Measurements from ENCODE around the gene IGFL4. TPM values are rescaled to one million over a fixed set of nuclear protein-coding genes. Genes with fewer than 3 reads are reported as not detected.

The IGFL4 gene
- total and polyA plus RNA-seq, 3 donors from 2014 or later = 0.37 to 0.79 (median 0.56) TPM

DNA sequence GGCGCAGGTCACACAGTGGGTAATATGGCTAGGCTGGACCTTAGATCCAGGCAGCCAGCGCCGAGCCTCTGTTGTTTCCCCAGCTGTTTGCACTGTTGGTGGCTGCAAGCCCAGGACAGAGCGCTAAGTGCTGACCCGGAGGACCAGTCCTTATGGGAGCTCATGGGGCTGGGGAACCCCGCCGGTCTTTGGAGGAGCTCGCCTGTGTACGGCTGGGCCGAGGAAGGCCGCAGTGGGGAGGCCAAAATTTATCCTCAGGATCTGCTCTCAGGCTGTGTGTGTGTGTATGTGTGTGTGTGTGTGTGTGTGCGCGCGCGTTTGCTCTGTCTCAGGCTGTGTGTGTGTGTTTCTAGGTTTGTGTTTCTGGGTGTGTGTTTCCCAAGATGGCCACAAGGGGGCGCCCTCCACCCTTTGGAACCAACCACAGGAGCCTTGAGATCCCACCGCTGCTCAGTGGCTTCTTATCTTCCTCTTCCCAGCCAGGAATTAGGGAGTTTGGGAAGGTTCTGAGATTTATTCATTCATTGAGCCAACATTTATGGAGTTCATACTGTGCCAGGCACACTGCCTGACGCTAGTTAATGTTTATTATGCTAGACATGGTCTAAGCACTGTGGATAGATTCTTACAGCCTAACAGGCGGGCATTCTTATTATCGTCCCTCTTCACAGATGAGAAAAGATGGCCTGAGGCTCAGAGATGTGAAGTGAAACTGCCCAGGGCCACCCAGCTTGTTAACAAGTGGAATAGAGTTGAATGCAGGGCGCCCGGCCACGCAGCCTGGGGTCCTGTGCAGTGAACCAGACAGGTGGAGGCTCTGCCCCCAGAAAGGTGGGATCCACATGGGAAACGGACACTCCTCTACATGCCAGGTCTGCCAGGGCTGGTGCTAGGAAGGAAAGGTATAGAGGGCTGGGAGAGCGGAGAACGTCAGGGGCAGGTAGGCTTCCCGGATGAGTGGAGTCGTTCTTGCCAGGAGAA, 31.0 kb downstream of the IGFL4 start:
- Histone ChIP-seq H3K9me3 (no peaks in the 10 kb centered on the region), H3K36me3 (ENCODE audit: low read depth, missing control alignments) (no peaks in the 10 kb centered on the region), H3K27me3 (no peaks in the 10 kb centered on the region), H3K27ac (no peak overlapping the region), H3K4me1 (no peaks in the 10 kb centered on the region), H3K4me3 (no peak overlapping the region)
- WGBS, 2 donors = 41 to 46% methylated on average over 27 to 28 of the region's 28 CpGs
- TF ChIP-seq POLR2A (IDR thresholded peaks at IDR 0.05) = no peak
- TF ChIP-seq, protein P1, sequence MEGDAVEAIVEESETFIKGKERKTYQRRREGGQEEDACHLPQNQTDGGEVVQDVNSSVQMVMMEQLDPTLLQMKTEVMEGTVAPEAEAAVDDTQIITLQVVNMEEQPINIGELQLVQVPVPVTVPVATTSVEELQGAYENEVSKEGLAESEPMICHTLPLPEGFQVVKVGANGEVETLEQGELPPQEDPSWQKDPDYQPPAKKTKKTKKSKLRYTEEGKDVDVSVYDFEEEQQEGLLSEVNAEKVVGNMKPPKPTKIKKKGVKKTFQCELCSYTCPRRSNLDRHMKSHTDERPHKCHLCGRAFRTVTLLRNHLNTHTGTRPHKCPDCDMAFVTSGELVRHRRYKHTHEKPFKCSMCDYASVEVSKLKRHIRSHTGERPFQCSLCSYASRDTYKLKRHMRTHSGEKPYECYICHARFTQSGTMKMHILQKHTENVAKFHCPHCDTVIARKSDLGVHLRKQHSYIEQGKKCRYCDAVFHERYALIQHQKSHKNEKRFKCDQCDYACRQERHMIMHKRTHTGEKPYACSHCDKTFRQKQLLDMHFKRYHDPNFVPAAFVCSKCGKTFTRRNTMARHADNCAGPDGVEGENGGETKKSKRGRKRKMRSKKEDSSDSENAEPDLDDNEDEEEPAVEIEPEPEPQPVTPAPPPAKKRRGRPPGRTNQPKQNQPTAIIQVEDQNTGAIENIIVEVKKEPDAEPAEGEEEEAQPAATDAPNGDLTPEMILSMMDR (IDR thresholded peaks at IDR 0.05) = peak; percentile 57 to 97 (median 66)
- DNase-seq = peak; percentile 83
- intact Hi-C loops (cut with DNase I; ENCODE audit: low total_unique reads) = no loop called here

DNA sequence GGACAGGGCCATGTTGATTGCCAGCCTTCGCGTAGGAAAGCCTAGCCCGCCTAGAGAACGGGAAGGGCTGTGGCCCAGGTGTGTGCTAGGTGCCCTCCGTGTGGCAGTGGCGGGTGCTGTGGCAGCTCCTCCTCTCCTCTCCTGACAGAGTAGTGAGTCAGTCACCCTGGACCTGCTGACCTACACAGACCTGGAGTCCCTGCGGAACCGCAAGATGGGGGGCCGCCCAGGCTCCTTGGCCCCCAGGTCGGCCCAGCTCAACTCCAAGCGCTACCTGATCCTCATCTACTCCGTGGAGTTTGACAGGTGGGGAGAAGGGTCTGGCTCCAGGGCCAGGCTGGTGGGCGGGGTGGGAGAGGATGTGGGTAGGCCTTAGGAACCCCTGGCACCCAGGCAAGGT, 34.4 kb downstream of the IGFL4 start:
- no peaks in the 10 kb centered on the region for H3K4me1 ChIP-seq
- H3K36me3 ChIP-seq (ENCODE audit: low read depth, missing control alignments) = no peaks in the 10 kb centered on the region
- H3K9me3 ChIP-seq = no peaks in the 10 kb centered on the region
- no peaks in the 10 kb centered on the region for H3K27me3 ChIP-seq
- no peak for DNase-seq
- 93 to 100% methylated on average over 4 to 13 of the region's 13 CpGs for WGBS, 2 donors
- H3K27ac ChIP-seq = no peak overlapping the region
- intact Hi-C loops (cut with DNase I; ENCODE audit: low total_unique reads) = no loop called here
- TF ChIP-seq POLR2A (IDR thresholded peaks at IDR 0.05) = no peak
- TF ChIP-seq, protein P1 (IDR thresholded peaks at IDR 0.05) = no peak
- H3K4me3 ChIP-seq = no peak overlapping the region

DNA sequence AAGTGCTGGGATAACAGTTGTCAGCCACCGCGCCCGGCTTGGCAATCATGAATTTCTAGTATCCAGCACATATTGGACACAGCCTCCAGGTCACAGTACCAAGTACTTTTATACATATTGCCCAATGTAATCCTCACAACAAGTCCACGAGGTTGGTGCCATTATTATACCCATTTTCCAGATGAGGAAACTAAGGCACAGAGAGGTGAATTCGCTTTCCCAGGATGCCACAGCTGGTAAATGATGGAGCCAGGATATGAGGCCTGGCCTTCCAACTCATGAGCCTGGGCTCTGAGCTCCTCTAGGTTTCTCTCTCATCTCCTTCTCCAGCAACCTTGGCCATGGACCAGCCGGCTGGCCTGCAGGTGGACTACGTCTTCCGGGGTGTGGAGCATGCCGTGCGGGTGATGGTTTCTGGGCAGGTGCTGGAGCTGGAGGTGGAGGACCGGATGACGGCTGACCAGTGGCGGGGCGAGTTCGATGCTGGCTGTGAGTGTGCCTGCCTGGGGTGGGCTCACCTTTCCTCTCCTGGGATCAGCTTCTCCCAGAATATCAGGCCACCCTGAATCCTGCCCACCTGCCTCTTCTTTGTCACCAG, 38.0 kb downstream of the IGFL4 start:
- DNase-seq = no peak
- no peaks in the 10 kb centered on the region for H3K9me3 ChIP-seq
- peaks cover 5% of the 10 kb centered on the region for H3K4me1 ChIP-seq
- TF ChIP-seq POLR2A (IDR thresholded peaks at IDR 0.05) = no peak
- TF ChIP-seq, protein P1 (IDR thresholded peaks at IDR 0.05) = no peak
- no peaks in the 10 kb centered on the region for H3K36me3 ChIP-seq (ENCODE audit: low read depth, missing control alignments)
- whole genome bisulfite sequencing, 2 donors = 95 to 99% methylated on average over 13 to 15 of the region's 15 CpGs
- intact Hi-C loops (cut with DNase I; ENCODE audit: low total_unique reads) = no loop called here
- H3K27ac ChIP-seq = no peak overlapping the region
- H3K4me3 ChIP-seq = no peak overlapping the region
- no peaks in the 10 kb centered on the region for H3K27me3 ChIP-seq

DNA sequence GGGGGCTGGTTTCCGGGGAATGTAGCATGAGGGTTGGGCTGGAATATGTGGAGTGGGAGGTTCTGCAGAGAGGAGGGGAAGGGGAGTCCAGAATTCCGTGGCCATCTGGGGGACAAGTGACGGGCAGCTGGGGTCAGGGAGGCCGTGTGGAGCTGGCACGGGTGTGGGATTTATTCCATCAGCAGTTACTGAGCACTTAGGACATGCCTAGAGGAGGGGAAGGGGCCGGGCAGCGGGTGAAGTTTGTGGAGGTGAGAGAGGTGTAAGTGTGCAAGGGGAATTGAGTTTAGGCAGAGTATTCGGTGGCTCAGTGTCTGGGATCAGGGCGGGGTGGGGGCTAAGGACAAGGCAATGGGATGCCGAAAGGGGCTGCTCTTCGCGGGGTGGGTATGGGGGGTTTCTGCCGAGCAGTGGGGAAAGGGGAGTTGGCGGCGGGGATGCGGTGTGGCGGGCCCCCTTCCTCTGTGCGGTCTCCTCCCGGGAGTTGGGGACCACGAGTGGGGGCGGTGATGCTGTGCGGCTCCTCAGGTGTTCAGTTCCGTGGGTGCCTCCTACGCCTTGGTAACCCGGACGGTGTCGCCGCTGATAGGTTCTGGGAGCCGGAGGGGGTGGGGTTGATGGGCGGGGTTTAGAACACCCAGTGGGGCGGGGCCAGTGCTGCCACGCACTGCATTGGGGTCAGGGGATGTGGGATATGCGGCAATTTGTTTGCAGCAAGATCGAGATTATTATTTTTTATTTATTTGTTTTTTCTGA, 40.1 kb downstream of the IGFL4 start:
- Histone ChIP-seq H3K27ac (no peak overlapping the region), H3K4me3 (peak overlapping the region in 1 of 2 donors; percentile 15), H3K4me1 (peaks cover 9% of the 10 kb centered on the region), H3K27me3 (no peaks in the 10 kb centered on the region), H3K9me3 (no peaks in the 10 kb centered on the region), H3K36me3 (ENCODE audit: low read depth, missing control alignments) (no peaks in the 10 kb centered on the region)
- whole genome bisulfite sequencing, 2 donors = 22 to 30% methylated on average over 19 to 34 of the region's 34 CpGs
- TF ChIP-seq, protein P1 (IDR thresholded peaks at IDR 0.05) = no peak
- no peak for TF ChIP-seq POLR2A (IDR thresholded peaks at IDR 0.05)
- peak; percentile 62 for DNase-seq
- intact Hi-C loops (cut with DNase I; ENCODE audit: low total_unique reads) = no loop called here

Measured in testis (tissue), 3 donors.